Measurements from ENCODE around the gene OR52D1. TPM values are rescaled to one million over a fixed set of nuclear protein-coding genes. Genes with fewer than 3 reads are reported as not detected.

The OR52D1 gene
- total and polyA plus RNA-seq, 2 donors from 2014 or later, result not detected

DNA sequence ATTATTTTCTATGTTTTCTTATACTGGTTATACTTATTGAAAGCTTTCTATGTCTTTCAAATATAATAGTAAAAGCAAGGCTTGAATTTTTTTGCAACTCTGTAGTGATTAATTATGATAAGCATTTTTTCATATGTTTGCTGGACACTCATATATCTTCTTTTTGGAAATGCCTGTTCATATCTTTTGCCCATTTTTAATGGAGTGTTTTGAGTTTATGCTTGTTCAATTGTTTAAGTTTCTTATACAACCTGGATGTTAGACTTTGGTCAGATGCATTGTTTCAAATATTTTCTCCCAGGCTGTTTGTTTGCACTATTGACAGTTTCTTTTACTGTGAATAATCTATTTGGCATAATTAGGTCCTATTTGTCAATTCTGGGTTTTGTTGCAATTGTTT is 48.0 kb downstream of the OR52D1 start:
- DNase-seq (no peak), FAIRE-seq (no peak)
- Histone ChIP-seq H3K4me1 (ENCODE audit: control insufficient read depth in 2 of 3, insufficient read depth in 2 of 3, low read depth in 1 of 3, low read length in 3 of 3) (no peaks in the 10 kb centered on the region), H3K36me3 (ENCODE audit: control insufficient read depth in 2 of 3, insufficient read depth in 3 of 3, low read length in 3 of 3) (no peaks in the 10 kb centered on the region), H3K9me3 (ENCODE audit: control insufficient read depth in 2 of 3, insufficient read depth in 1 of 3, low read length in 3 of 3) (no peaks in the 10 kb centered on the region), H3K27ac (ENCODE audit: low read depth in 2 of 2, low read length in 2 of 2) (no peak overlapping the region), H3K27me3 (ENCODE audit: control insufficient read depth, insufficient read depth, low read length) (no peaks in the 10 kb centered on the region), H3K4me3 (ENCODE audit: low read length in 3 of 3) (no peak overlapping the region), H3K9ac (ENCODE audit: low read length in 3 of 3) (no peak overlapping the region)
- TF ChIP-seq, protein P1, sequence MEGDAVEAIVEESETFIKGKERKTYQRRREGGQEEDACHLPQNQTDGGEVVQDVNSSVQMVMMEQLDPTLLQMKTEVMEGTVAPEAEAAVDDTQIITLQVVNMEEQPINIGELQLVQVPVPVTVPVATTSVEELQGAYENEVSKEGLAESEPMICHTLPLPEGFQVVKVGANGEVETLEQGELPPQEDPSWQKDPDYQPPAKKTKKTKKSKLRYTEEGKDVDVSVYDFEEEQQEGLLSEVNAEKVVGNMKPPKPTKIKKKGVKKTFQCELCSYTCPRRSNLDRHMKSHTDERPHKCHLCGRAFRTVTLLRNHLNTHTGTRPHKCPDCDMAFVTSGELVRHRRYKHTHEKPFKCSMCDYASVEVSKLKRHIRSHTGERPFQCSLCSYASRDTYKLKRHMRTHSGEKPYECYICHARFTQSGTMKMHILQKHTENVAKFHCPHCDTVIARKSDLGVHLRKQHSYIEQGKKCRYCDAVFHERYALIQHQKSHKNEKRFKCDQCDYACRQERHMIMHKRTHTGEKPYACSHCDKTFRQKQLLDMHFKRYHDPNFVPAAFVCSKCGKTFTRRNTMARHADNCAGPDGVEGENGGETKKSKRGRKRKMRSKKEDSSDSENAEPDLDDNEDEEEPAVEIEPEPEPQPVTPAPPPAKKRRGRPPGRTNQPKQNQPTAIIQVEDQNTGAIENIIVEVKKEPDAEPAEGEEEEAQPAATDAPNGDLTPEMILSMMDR (IDR thresholded peaks at IDR 0.05; ENCODE audit: borderline replicate concordance, extremely low read depth, insufficient read depth), result no peak
- intact Hi-C loops (cut with DNase I), result no loop called here

Other genes starting within 250 kb of the OR52D1 start
- not detected for gene HBG1, start 238.8 kb upstream of the OR52D1 start, total RNA-seq
- not detected for gene HBG1, start 238.8 kb upstream of the OR52D1 start, polyA plus RNA-seq (ENCODE audit: insufficient read depth, low read depth, low replicate concordance)
- not detected for gene HBG2, start 233.9 kb upstream of the OR52D1 start, total RNA-seq
- not detected for gene HBG2, start 233.9 kb upstream of the OR52D1 start, polyA plus RNA-seq (ENCODE audit: insufficient read depth, low read depth, low replicate concordance)
- gene HBE1, start 218.7 kb upstream of the OR52D1 start, total RNA-seq, result not detected
- gene HBE1, start 218.7 kb upstream of the OR52D1 start, polyA plus RNA-seq (ENCODE audit: insufficient read depth, low read depth, low replicate concordance), result not detected
- not detected for gene OR51B4, start 186.7 kb upstream of the OR52D1 start, total RNA-seq
- gene OR51B4, start 186.7 kb upstream of the OR52D1 start, polyA plus RNA-seq (ENCODE audit: insufficient read depth, low read depth, low replicate concordance), result not detected
- gene OR51B2, start 164.4 kb upstream of the OR52D1 start, total RNA-seq, result not detected
- not detected for gene OR51B2, start 164.4 kb upstream of the OR52D1 start, polyA plus RNA-seq (ENCODE audit: insufficient read depth, low read depth, low replicate concordance)
- gene OR51B5, start 145.2 kb upstream of the OR52D1 start, total RNA-seq, result not detected
- gene OR51B5, start 145.2 kb upstream of the OR52D1 start, polyA plus RNA-seq (ENCODE audit: insufficient read depth, low read depth, low replicate concordance), result not detected
- not detected for gene OR51B6, start 137.2 kb upstream of the OR52D1 start, total RNA-seq
- not detected for gene OR51B6, start 137.2 kb upstream of the OR52D1 start, polyA plus RNA-seq (ENCODE audit: insufficient read depth, low read depth, low replicate concordance)
- not detected for gene OR51M1, start 104.9 kb upstream of the OR52D1 start, total RNA-seq
- not detected for gene OR51M1, start 104.9 kb upstream of the OR52D1 start, polyA plus RNA-seq (ENCODE audit: insufficient read depth, low read depth, low replicate concordance)
- not detected for gene OR51Q1, start 66.6 kb upstream of the OR52D1 start, total RNA-seq
- gene OR51Q1, start 66.6 kb upstream of the OR52D1 start, polyA plus RNA-seq (ENCODE audit: insufficient read depth, low read depth, low replicate concordance), result not detected
- gene OR51I1, start 47.2 kb upstream of the OR52D1 start, total RNA-seq, result 0.35 TPM
- not detected for gene OR51I1, start 47.2 kb upstream of the OR52D1 start, polyA plus RNA-seq (ENCODE audit: insufficient read depth, low read depth, low replicate concordance)
- not detected for gene OR51I2, start 39.4 kb upstream of the OR52D1 start, total RNA-seq
- gene OR51I2, start 39.4 kb upstream of the OR52D1 start, polyA plus RNA-seq (ENCODE audit: insufficient read depth, low read depth, low replicate concordance), result not detected
- 0.35 TPM for gene UBQLN3, start 21.3 kb downstream of the OR52D1 start, total RNA-seq
- gene UBQLN3, start 21.3 kb downstream of the OR52D1 start, polyA plus RNA-seq (ENCODE audit: insufficient read depth, low read depth, low replicate concordance), result not detected
- 0.69 TPM for gene UBQLNL, start 28.0 kb downstream of the OR52D1 start, total RNA-seq
- gene UBQLNL, start 28.0 kb downstream of the OR52D1 start, polyA plus RNA-seq (ENCODE audit: insufficient read depth, low read depth, low replicate concordance), result 0.32 TPM
- 0.57 TPM for gene OR52H1, start 59.9 kb downstream of the OR52D1 start, total RNA-seq
- not detected for gene OR52H1, start 59.9 kb downstream of the OR52D1 start, polyA plus RNA-seq (ENCODE audit: insufficient read depth, low read depth, low replicate concordance)
- not detected for gene OR52B6, start 92.2 kb downstream of the OR52D1 start, total RNA-seq
- gene OR52B6, start 92.2 kb downstream of the OR52D1 start, polyA plus RNA-seq (ENCODE audit: insufficient read depth, low read depth, low replicate concordance), result not detected
- gene TRIM6, start 108.0 kb downstream of the OR52D1 start, total RNA-seq, result 6.5 TPM
- 7.4 TPM for gene TRIM6, start 108.0 kb downstream of the OR52D1 start, polyA plus RNA-seq (ENCODE audit: insufficient read depth, low read depth, low replicate concordance)
- 6.7 TPM for gene TRIM34, start 136.3 kb downstream of the OR52D1 start, total RNA-seq
- 5.9 TPM for gene TRIM34, start 136.3 kb downstream of the OR52D1 start, polyA plus RNA-seq (ENCODE audit: insufficient read depth, low read depth, low replicate concordance)
- 27.7 TPM for gene TRIM5, start 196.4 kb downstream of the OR52D1 start, total RNA-seq
- 11.2 TPM for gene TRIM5, start 196.4 kb downstream of the OR52D1 start, polyA plus RNA-seq (ENCODE audit: insufficient read depth, low read depth, low replicate concordance)
- 80.9 TPM for gene TRIM22, start 201.1 kb downstream of the OR52D1 start, total RNA-seq
- gene TRIM22, start 201.1 kb downstream of the OR52D1 start, polyA plus RNA-seq (ENCODE audit: insufficient read depth, low read depth, low replicate concordance), result 11.5 TPM
- 0.28 TPM for gene OR56B1, start 247.8 kb downstream of the OR52D1 start, total RNA-seq
- gene OR56B1, start 247.8 kb downstream of the OR52D1 start, polyA plus RNA-seq (ENCODE audit: insufficient read depth, low read depth, low replicate concordance), result not detected